Measurements from ENCODE around the gene RASGRF1.

Gene RASGRF1

GRCh38 chr15:78912316-78912715, 178.3 kb downstream of the RASGRF1 start:
- DNase-seq (ENCODE audit: low read depth): no peak

GRCh38 chr15:78910271-78910670, 180.3 kb downstream of the RASGRF1 start:
- DNase-seq (ENCODE audit: low read depth): no peak

Measured in T follicular helper cell (primary cell).